H9 (cell line): ENCODE results near the gene CDC42EP3. TPM values are rescaled to one million over a fixed set of nuclear protein-coding genes. Genes with fewer than 3 reads are reported as not detected.

Experiments
- DNase-seq: peaks from one replicate; pipeline ENCODE4 v3.0.0-alpha.2; 2017
- H2AFZ ChIP-seq: one replicate; pipeline ENCODE4 v1.6.1; 2013; ENCODE audit warnings: mild to moderate bottlenecking, low read length, control low read depth, moderate library complexity
- H2AK5ac ChIP-seq: 2 replicates; pipeline ENCODE4 v1.6.1; 2013; ENCODE audit warnings: low read length, control low read depth, mixed read lengths; ENCODE audit not compliant: insufficient read length
- H2BK120ac ChIP-seq: one replicate; pipeline ENCODE4 v1.6.1; 2013; ENCODE audit warnings: low read depth, mild to moderate bottlenecking, low read length, control low read depth, inconsistent platforms; ENCODE audit not compliant: poor library complexity, severe bottlenecking
- H2BK12ac ChIP-seq: 2 replicates; pipeline ENCODE4 v1.6.1; 2013; ENCODE audit warnings: low read length, control low read depth, mixed read lengths, low read depth; ENCODE audit not compliant: insufficient read length
- H2BK15ac ChIP-seq: 2 replicates; pipeline ENCODE4 v1.6.1; 2013; ENCODE audit warnings: low read depth, low read length, control low read depth
- H2BK20ac ChIP-seq: one replicate; pipeline ENCODE4 v1.6.1; 2013; ENCODE audit warnings: low read depth, mild to moderate bottlenecking, low read length, control low read depth, inconsistent platforms; ENCODE audit not compliant: poor library complexity, severe bottlenecking
- H2BK5ac ChIP-seq: 2 replicates; pipeline ENCODE4 v1.6.1; 2013; ENCODE audit warnings: low read length, control low read depth, mixed read lengths; ENCODE audit not compliant: insufficient read length
- H3K14ac ChIP-seq: 2 replicates; pipeline ENCODE4 v1.6.1; 2013; ENCODE audit warnings: low read length, control low read depth; ENCODE audit not compliant: insufficient read depth
- H3K18ac ChIP-seq: 2 replicates; pipeline ENCODE4 v1.6.1; 2013; ENCODE audit warnings: low read depth, mild to moderate bottlenecking, mixed read lengths, low read length, control low read depth; ENCODE audit not compliant: insufficient read length
- H3K23ac ChIP-seq: 2 replicates; pipeline ENCODE4 v1.6.1; 2013; ENCODE audit warnings: low read length, control low read depth, mixed read lengths, low read depth; ENCODE audit not compliant: insufficient read length
- H3K23me2 ChIP-seq: 2 replicates; pipeline ENCODE4 v1.6.1; 2013; ENCODE audit warnings: low read depth, mild to moderate bottlenecking, mixed read lengths, low read length, control low read depth; ENCODE audit not compliant: insufficient read length, poor library complexity, severe bottlenecking
- H3K27ac ChIP-seq: 2 replicates; pipeline ENCODE4 v1.5.1; 2013; ENCODE audit warnings: low read length, control low read depth, mixed read lengths, low read depth; ENCODE audit not compliant: insufficient read length
- H3K27me3 ChIP-seq: 2 replicates; pipeline ENCODE4 v1.6.1; 2013; ENCODE audit warnings: low read length, control low read depth, inconsistent platforms; ENCODE audit not compliant: insufficient read depth
- H3K4ac ChIP-seq: 2 replicates; pipeline ENCODE4 v1.6.1; 2013; ENCODE audit warnings: low read depth, mild to moderate bottlenecking, control low read depth, inconsistent platforms, low read length, moderate library complexity
- H3K4me1 ChIP-seq: 2 replicates; pipeline ENCODE4 v1.6.1; 2013; ENCODE audit warnings: low read length, control low read depth, inconsistent platforms; ENCODE audit not compliant: insufficient read depth
- H3K4me2 ChIP-seq: 2 replicates; pipeline ENCODE4 v1.6.1; 2013; ENCODE audit warnings: low read length, control low read depth, mixed read lengths; ENCODE audit not compliant: insufficient read length, insufficient read depth
- H3K56ac ChIP-seq: 2 replicates; pipeline ENCODE4 v1.6.1; 2013; ENCODE audit warnings: low read depth, mild to moderate bottlenecking, mixed read lengths, low read length, control low read depth; ENCODE audit not compliant: insufficient read length
- H3K79me1 ChIP-seq: 2 replicates; pipeline ENCODE4 v1.6.1; 2013; ENCODE audit warnings: low read depth, mild to moderate bottlenecking, moderate library complexity, low read length, control low read depth, inconsistent platforms; ENCODE audit not compliant: insufficient read depth, poor library complexity, severe bottlenecking
- H3K79me2 ChIP-seq: 2 replicates; pipeline ENCODE4 v1.6.1; 2013; ENCODE audit warnings: low read length, control low read depth, inconsistent platforms; ENCODE audit not compliant: insufficient read depth
- H3K9ac ChIP-seq: 2 replicates; pipeline ENCODE4 v1.6.1; 2013; ENCODE audit warnings: low read length, control low read depth, mixed read lengths; ENCODE audit not compliant: insufficient read length; ENCODE audit errors: extremely low read depth
- H3K9me3 ChIP-seq: one replicate; pipeline ENCODE4 v1.6.1; 2013; ENCODE audit warnings: low read depth, low read length, inconsistent platforms; ENCODE audit not compliant: control insufficient read depth
- H3T11ph ChIP-seq: one replicate; pipeline ENCODE4 v1.6.1; 2013; ENCODE audit warnings: mild to moderate bottlenecking, low read length, control low read depth, inconsistent platforms
- H4K20me1 ChIP-seq: one replicate; pipeline ENCODE4 v1.6.1; 2013; ENCODE audit not compliant: control insufficient read depth, insufficient read length, insufficient read depth
- H4K5ac ChIP-seq: 2 replicates; pipeline ENCODE4 v1.6.1; 2013; ENCODE audit warnings: low read depth, mild to moderate bottlenecking, mixed read lengths, low read length, control low read depth; ENCODE audit not compliant: insufficient read length
- H4K8ac ChIP-seq: replicated peaks from 2 replicates; pipeline ENCODE4 v1.6.1; 2013; ENCODE audit warnings: low read length, control low read depth, mixed read lengths, low read depth; ENCODE audit not compliant: insufficient read length
- H4K91ac ChIP-seq: 2 replicates; pipeline ENCODE4 v1.6.1; 2013; ENCODE audit warnings: low read depth, mild to moderate bottlenecking, moderate library complexity, mixed read lengths, low read length, control low read depth; ENCODE audit not compliant: insufficient read length
- H3K27ac Mint-ChIP-seq, 3 experiments: 2 replicates in 2 of 3; 3 replicates in 1 of 3; pipeline ENCODE4 v1.8.0; 2020 to 2021; ENCODE audit warnings: mixed read lengths in 3 of 3, mild to moderate bottlenecking in 1 of 3, moderate library complexity in 1 of 3
- H3K27me3 Mint-ChIP-seq: 2 replicates; pipeline ENCODE4 v1.8.0; 2021; ENCODE audit warnings: low read depth, mild to moderate bottlenecking, moderate library complexity, mixed read lengths
- H3K36me3 Mint-ChIP-seq, 3 experiments: 2 replicates in 2 of 3; 3 replicates in 1 of 3; pipeline ENCODE4 v1.8.0; 2020 to 2021; ENCODE audit warnings: low read depth in 3 of 3, mixed read lengths in 3 of 3; ENCODE audit not compliant: insufficient read depth in 1 of 3
- H3K4me1 Mint-ChIP-seq, 2 experiments: 2 replicates each; pipeline ENCODE4 v1.8.0; 2020; ENCODE audit warnings: mixed read lengths in 2 of 2
- H3K4me3 Mint-ChIP-seq, 2 experiments: 2 replicates in 1 of 2; 3 replicates in 1 of 2; pipeline ENCODE4 v1.8.0; 2020 to 2021; ENCODE audit warnings: mild to moderate bottlenecking in 2 of 2, mixed read lengths in 2 of 2, moderate library complexity in 1 of 2
- H3K9me3 Mint-ChIP-seq, 2 experiments: 2 replicates in 1 of 2; 3 replicates in 1 of 2; pipeline ENCODE4 v1.8.0; 2020; ENCODE audit warnings: mild to moderate bottlenecking in 2 of 2, mixed read lengths in 2 of 2, moderate library complexity in 1 of 2
- CTCF ChIP-seq: fragments of 200-600 bp; sonication (generic); conservative IDR thresholded peaks from 3 replicates; pipeline ENCODE4 v1.8.0; 2021; ENCODE audit warnings: antibody characterized with exemption, mild to moderate bottlenecking
- total RNA-seq: library from RNA; stranded (reverse); gene quantifications from 2 replicates; pipeline ENCODE4 v1.2.1, GENCODE V29; 2021

The CDC42EP3 gene
- total RNA-seq, 1 experiment from 2014 or later, result 61.5 TPM

GRCh38 chr2:37625156-37625555 is 46.3 kb downstream of the CDC42EP3 start:
- Mint-ChIP-seq H3K36me3 (no peaks in the 10 kb centered on the region; a peak in 1 of 7 replicates), H3K27me3 (peaks cover 2% of the 10 kb centered on the region; the same call in 1 of the 2 replicates), H3K9me3 (no peaks in the 10 kb centered on the region), H3K27ac (no peak overlapping the region), H3K4me1 (no peaks in the 10 kb centered on the region), H3K4me3 (no peak overlapping the region)
- H3K79me2 ChIP-seq, result no peaks in the 10 kb centered on the region
- no peak overlapping the region for H2BK120ac ChIP-seq
- H4K20me1 ChIP-seq, result no peaks in the 10 kb centered on the region
- H2BK12ac ChIP-seq, result no peak overlapping the region
- no peak overlapping the region for H3K9ac ChIP-seq
- H3K9me3 ChIP-seq, result no peaks in the 10 kb centered on the region
- H3K23ac ChIP-seq, result no peak overlapping the region
- DNase-seq, result no peak
- no peak overlapping the region for H3K56ac ChIP-seq
- H3K27ac ChIP-seq, result no peak overlapping the region
- H4K91ac ChIP-seq, result no peak overlapping the region
- no peaks in the 10 kb centered on the region for H3K4me1 ChIP-seq
- no peaks in the 10 kb centered on the region for H3K27me3 ChIP-seq
- no peak overlapping the region for H2AK5ac ChIP-seq
- H2BK20ac ChIP-seq, result no peak overlapping the region
- H3T11ph ChIP-seq, result no peak overlapping the region
- H3K4ac ChIP-seq, result no peak overlapping the region
- no peak overlapping the region for H4K8ac ChIP-seq
- H2BK15ac ChIP-seq, result no peak overlapping the region
- no peak overlapping the region for H3K4me2 ChIP-seq
- H2AFZ ChIP-seq, result no peak overlapping the region
- H2BK5ac ChIP-seq, result no peak overlapping the region
- H3K23me2 ChIP-seq, result no peaks in the 10 kb centered on the region
- no peak overlapping the region for H3K14ac ChIP-seq
- no peaks in the 10 kb centered on the region for H3K79me1 ChIP-seq
- no peak for TF ChIP-seq CTCF
- no peak overlapping the region for H3K18ac ChIP-seq
- no peak overlapping the region for H4K5ac ChIP-seq
